ENCODE data around the gene THAP4.

Gene THAP4

DNA sequence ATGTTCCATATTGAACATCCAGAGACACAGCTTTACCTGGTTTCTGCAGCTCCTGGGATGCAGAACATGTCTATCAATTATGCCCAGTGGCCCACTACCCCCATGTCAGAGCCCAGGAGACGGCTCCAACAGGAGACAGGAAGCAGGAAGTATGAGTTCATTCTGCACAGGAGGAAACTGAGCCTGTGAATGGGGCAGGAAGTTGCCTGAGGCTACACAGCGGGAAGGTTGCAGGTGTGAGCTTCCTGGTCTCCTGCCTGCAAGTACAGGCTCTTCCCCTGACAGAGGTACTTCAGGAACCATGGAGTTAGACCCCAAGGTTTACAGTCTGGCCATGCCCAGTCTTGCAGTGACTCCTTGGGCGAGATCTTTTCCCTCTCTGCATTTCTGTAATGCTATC, 81.2 kb downstream of the THAP4 start:
- H3K27ac ChIP-seq (replicated peaks): no peak overlapping the region
- TF ChIP-seq POLR2AphosphoS5 (IDR thresholded peaks at IDR 0.05; ENCODE audit: low read depth) (no peak), REST (IDR thresholded peaks at IDR 0.05; ENCODE audit: insufficient replicate concordance, low read depth) (no peak), GABPA (IDR thresholded peaks at IDR 0.05; ENCODE audit: low read depth) (no peak), SPI1 (IDR thresholded peaks at IDR 0.05; ENCODE audit: borderline replicate concordance, low read depth) (no peak)
- TF ChIP-seq, protein P1, sequence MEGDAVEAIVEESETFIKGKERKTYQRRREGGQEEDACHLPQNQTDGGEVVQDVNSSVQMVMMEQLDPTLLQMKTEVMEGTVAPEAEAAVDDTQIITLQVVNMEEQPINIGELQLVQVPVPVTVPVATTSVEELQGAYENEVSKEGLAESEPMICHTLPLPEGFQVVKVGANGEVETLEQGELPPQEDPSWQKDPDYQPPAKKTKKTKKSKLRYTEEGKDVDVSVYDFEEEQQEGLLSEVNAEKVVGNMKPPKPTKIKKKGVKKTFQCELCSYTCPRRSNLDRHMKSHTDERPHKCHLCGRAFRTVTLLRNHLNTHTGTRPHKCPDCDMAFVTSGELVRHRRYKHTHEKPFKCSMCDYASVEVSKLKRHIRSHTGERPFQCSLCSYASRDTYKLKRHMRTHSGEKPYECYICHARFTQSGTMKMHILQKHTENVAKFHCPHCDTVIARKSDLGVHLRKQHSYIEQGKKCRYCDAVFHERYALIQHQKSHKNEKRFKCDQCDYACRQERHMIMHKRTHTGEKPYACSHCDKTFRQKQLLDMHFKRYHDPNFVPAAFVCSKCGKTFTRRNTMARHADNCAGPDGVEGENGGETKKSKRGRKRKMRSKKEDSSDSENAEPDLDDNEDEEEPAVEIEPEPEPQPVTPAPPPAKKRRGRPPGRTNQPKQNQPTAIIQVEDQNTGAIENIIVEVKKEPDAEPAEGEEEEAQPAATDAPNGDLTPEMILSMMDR (IDR thresholded peaks at IDR 0.05; ENCODE audit: insufficient read depth, low read length): no peak
- H3K27me3 ChIP-seq (ENCODE audit: insufficient read depth, poor library complexity, severe bottlenecking): peaks cover 35% of the 10 kb centered on the region
- DNase-seq (ENCODE audit: low read depth in 1 of 2, low spot score in 1 of 2): no peak
- H3K4me3 ChIP-seq (replicated peaks; ENCODE audit: insufficient read depth, low read length): no peak overlapping the region

GRCh38 chr2:241554610-241555322, 82.2 kb downstream of the THAP4 start:
- H3K27me3 ChIP-seq (ENCODE audit: insufficient read depth, poor library complexity, severe bottlenecking): peaks cover 29% of the 10 kb centered on the region
- no peak for DNase-seq (ENCODE audit: low read depth in 1 of 2, low spot score in 1 of 2)
- H3K27ac ChIP-seq (replicated peaks): no peak overlapping the region
- no peak overlapping the region for H3K4me3 ChIP-seq (replicated peaks; ENCODE audit: insufficient read depth, low read length)
- no peak for TF ChIP-seq GABPA (IDR thresholded peaks at IDR 0.05; ENCODE audit: low read depth)
- TF ChIP-seq POLR2AphosphoS5 (IDR thresholded peaks at IDR 0.05; ENCODE audit: low read depth): no peak
- no peak for TF ChIP-seq SPI1 (IDR thresholded peaks at IDR 0.05; ENCODE audit: borderline replicate concordance, low read depth)
- TF ChIP-seq, protein P1 (IDR thresholded peaks at IDR 0.05; ENCODE audit: insufficient read depth, low read length): no peak
- TF ChIP-seq REST (IDR thresholded peaks at IDR 0.05; ENCODE audit: insufficient replicate concordance, low read depth): no peak

- DNase-seq (ENCODE audit: low read depth in 1 of 2, low spot score in 1 of 2): no peak
- Histone ChIP-seq H3K27ac (replicated peaks) (no peak overlapping the region), H3K27me3 (ENCODE audit: insufficient read depth, poor library complexity, severe bottlenecking) (peaks cover 30% of the 10 kb centered on the region), H3K4me3 (replicated peaks; ENCODE audit: insufficient read depth, low read length) (no peak overlapping the region)
- TF ChIP-seq SPI1 (IDR thresholded peaks at IDR 0.05; ENCODE audit: borderline replicate concordance, low read depth) (no peak), POLR2AphosphoS5 (IDR thresholded peaks at IDR 0.05; ENCODE audit: low read depth) (no peak), GABPA (IDR thresholded peaks at IDR 0.05; ENCODE audit: low read depth) (no peak), REST (IDR thresholded peaks at IDR 0.05; ENCODE audit: insufficient replicate concordance, low read depth) (no peak)
- TF ChIP-seq, protein P1 (IDR thresholded peaks at IDR 0.05; ENCODE audit: insufficient read depth, low read length): no peak
Observed at GRCh38 chr2:241553981-241554380, 83.0 kb downstream of the THAP4 start.
